ENCODE measurements around the gene DCC. TPM values are rescaled to one million over a fixed set of nuclear protein-coding genes. Genes with fewer than 3 reads are reported as not detected.

The DCC gene
- total and polyA plus RNA-seq, 2 donors from 2014 or later = 3.9 TPM; not detected in 1

- Histone ChIP-seq H3K9ac (ENCODE audit: low read length in 3 of 3) (no peak overlapping the region), H3K27me3 (ENCODE audit: control insufficient read depth, insufficient read depth, low read length) (no peaks in the 10 kb centered on the region), H3K4me1 (ENCODE audit: control insufficient read depth in 2 of 3, insufficient read depth in 2 of 3, low read depth in 1 of 3, low read length in 3 of 3) (no peaks in the 10 kb centered on the region), H3K27ac (ENCODE audit: low read depth in 2 of 2, low read length in 2 of 2) (no peak overlapping the region), H3K4me3 (ENCODE audit: low read length in 3 of 3) (no peak overlapping the region), H3K36me3 (ENCODE audit: control insufficient read depth in 2 of 3, insufficient read depth in 3 of 3, low read length in 3 of 3) (no peaks in the 10 kb centered on the region), H3K9me3 (ENCODE audit: control insufficient read depth in 2 of 3, insufficient read depth in 1 of 3, low read length in 3 of 3) (no peaks in the 10 kb centered on the region)
- no peak for FAIRE-seq
- intact Hi-C loops (cut with DNase I) = no loop called here
- DNase-seq = peak in 1 of 5 donors; percentile 24
- TF ChIP-seq, protein P1, sequence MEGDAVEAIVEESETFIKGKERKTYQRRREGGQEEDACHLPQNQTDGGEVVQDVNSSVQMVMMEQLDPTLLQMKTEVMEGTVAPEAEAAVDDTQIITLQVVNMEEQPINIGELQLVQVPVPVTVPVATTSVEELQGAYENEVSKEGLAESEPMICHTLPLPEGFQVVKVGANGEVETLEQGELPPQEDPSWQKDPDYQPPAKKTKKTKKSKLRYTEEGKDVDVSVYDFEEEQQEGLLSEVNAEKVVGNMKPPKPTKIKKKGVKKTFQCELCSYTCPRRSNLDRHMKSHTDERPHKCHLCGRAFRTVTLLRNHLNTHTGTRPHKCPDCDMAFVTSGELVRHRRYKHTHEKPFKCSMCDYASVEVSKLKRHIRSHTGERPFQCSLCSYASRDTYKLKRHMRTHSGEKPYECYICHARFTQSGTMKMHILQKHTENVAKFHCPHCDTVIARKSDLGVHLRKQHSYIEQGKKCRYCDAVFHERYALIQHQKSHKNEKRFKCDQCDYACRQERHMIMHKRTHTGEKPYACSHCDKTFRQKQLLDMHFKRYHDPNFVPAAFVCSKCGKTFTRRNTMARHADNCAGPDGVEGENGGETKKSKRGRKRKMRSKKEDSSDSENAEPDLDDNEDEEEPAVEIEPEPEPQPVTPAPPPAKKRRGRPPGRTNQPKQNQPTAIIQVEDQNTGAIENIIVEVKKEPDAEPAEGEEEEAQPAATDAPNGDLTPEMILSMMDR (IDR thresholded peaks at IDR 0.05; ENCODE audit: borderline replicate concordance, extremely low read depth, insufficient read depth) = no peak
Measured at GRCh38 chr18:52992041-52992440, 652.0 kb downstream of the DCC start.

DNA sequence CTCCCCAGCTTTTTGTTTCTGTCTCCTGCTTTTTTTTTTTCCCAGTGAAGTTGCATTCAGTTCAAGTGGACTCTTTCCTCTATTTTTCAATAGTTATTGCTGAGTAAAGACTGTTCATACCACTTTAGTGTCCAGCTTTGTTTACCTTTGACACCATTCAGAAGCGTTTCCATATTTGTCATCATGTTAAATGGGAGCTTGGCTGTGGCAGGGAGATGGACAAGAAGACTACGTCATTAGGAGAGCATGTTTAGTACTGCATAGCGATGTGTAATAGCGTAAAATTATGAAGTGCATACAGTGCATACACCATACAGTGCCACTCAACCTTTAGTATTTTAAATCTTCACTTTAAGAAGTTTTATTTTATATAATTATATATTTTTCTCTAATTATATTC lies 655.9 kb downstream of the DCC start:
- H3K4me3 ChIP-seq (ENCODE audit: low read length in 3 of 3) = no peak overlapping the region
- TF ChIP-seq, protein P1 (IDR thresholded peaks at IDR 0.05; ENCODE audit: borderline replicate concordance, extremely low read depth, insufficient read depth) = no peak
- H3K27ac ChIP-seq (ENCODE audit: low read depth in 2 of 2, low read length in 2 of 2) = no peak overlapping the region
- no peaks in the 10 kb centered on the region for H3K9me3 ChIP-seq (ENCODE audit: control insufficient read depth in 2 of 3, insufficient read depth in 1 of 3, low read length in 3 of 3)
- DNase-seq (no peak), FAIRE-seq (no peak)
- intact Hi-C loops (cut with DNase I) = no loop called here
- H3K27me3 ChIP-seq (ENCODE audit: control insufficient read depth, insufficient read depth, low read length) = no peaks in the 10 kb centered on the region
- H3K4me1 ChIP-seq (ENCODE audit: control insufficient read depth in 2 of 3, insufficient read depth in 2 of 3, low read depth in 1 of 3, low read length in 3 of 3) = no peaks in the 10 kb centered on the region
- H3K9ac ChIP-seq (ENCODE audit: low read length in 3 of 3) = no peak overlapping the region
- H3K36me3 ChIP-seq (ENCODE audit: control insufficient read depth in 2 of 3, insufficient read depth in 3 of 3, low read length in 3 of 3) = no peaks in the 10 kb centered on the region

DNA sequence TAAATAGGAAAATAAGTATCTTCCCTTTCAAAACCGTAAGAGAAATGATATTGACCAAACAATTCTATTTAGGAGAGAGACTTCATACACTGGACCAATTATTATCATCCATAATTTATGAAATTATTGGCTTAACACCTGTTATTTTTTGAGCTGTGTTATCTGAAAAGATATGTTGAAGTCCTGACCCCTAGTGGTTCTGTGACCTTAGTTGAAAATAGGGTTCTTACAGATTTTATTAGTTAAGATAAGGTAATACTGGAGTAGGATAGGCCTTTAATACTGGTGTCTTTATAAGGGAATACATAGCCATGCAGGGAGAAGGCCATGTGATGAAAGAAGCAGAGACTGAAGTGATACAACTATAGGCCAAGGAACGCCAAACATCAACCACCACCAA lies 659.6 kb downstream of the DCC start:
- Histone ChIP-seq H3K9ac (ENCODE audit: low read length in 3 of 3) (no peak overlapping the region), H3K36me3 (ENCODE audit: control insufficient read depth in 2 of 3, insufficient read depth in 3 of 3, low read length in 3 of 3) (no peaks in the 10 kb centered on the region), H3K4me3 (ENCODE audit: low read length in 3 of 3) (no peak overlapping the region), H3K4me1 (ENCODE audit: control insufficient read depth in 2 of 3, insufficient read depth in 2 of 3, low read depth in 1 of 3, low read length in 3 of 3) (no peaks in the 10 kb centered on the region), H3K9me3 (ENCODE audit: control insufficient read depth in 2 of 3, insufficient read depth in 1 of 3, low read length in 3 of 3) (no peaks in the 10 kb centered on the region), H3K27ac (ENCODE audit: low read depth in 2 of 2, low read length in 2 of 2) (no peak overlapping the region), H3K27me3 (ENCODE audit: control insufficient read depth, insufficient read depth, low read length) (no peaks in the 10 kb centered on the region)
- TF ChIP-seq, protein P1 (IDR thresholded peaks at IDR 0.05; ENCODE audit: borderline replicate concordance, extremely low read depth, insufficient read depth) = no peak
- FAIRE-seq (no peak), DNase-seq (no peak)
- intact Hi-C loops (cut with DNase I) = no loop called here

DNA sequence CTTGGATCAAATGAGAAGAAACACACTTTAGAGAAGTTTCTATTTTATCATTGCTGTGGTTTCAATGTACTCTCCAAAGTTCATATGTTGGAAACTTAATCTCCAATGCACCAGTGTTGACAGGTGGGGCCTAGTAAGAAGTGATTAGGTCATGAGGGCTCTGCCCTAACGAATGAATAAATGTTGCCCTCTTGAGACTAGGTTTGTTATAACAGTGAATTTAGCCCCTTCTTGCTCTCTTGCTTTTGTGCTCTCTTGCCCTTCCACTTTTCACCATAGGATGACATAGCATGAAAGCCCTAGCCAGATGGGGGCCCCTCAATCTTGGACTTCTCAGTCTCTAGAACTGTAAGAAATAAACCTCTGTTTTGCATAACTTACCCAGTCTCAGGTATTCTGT lies 664.8 kb downstream of the DCC start:
- Histone ChIP-seq H3K27ac (ENCODE audit: low read depth in 2 of 2, low read length in 2 of 2) (no peak overlapping the region), H3K9ac (ENCODE audit: low read length in 3 of 3) (no peak overlapping the region), H3K36me3 (ENCODE audit: control insufficient read depth in 2 of 3, insufficient read depth in 3 of 3, low read length in 3 of 3) (no peaks in the 10 kb centered on the region), H3K27me3 (ENCODE audit: control insufficient read depth, insufficient read depth, low read length) (no peaks in the 10 kb centered on the region), H3K4me1 (ENCODE audit: control insufficient read depth in 2 of 3, insufficient read depth in 2 of 3, low read depth in 1 of 3, low read length in 3 of 3) (no peaks in the 10 kb centered on the region), H3K9me3 (ENCODE audit: control insufficient read depth in 2 of 3, insufficient read depth in 1 of 3, low read length in 3 of 3) (no peaks in the 10 kb centered on the region), H3K4me3 (ENCODE audit: low read length in 3 of 3) (no peak overlapping the region)
- TF ChIP-seq, protein P1 (IDR thresholded peaks at IDR 0.05; ENCODE audit: borderline replicate concordance, extremely low read depth, insufficient read depth) = no peak
- intact Hi-C loops (cut with DNase I) = no loop called here
- no peak for FAIRE-seq
- DNase-seq = no peak

All from kidney (tissue), 14 donors.